Heart left ventricle (tissue), 16 donors: ENCODE data around the gene TANGO2. TPM values are rescaled to one million over a fixed set of nuclear protein-coding genes. Genes with fewer than 3 reads are reported as not detected.

Experiments
- ATAC-seq, 4 donors: fragments of 200-7000 bp; cut with Tn5 transposase; one replicate each; pipeline ENCODE4 v1.9.1; 2020 to 2022; ENCODE audit warnings: moderate library complexity in 4 of 4, mild to moderate bottlenecking in 3 of 4, moderate number of reproducible peaks in 1 of 4
- DNase-seq, 5 donors: peaks; one replicate each; pipeline ENCODE4 v3.0.0-alpha.2; 2020
- H3K27ac ChIP-seq, 12 donors: fragments of 200-600 bp; sonication (generic) in 4 of 12; one replicate each; pipeline versions ENCODE4 v1.5.0 to v1.8.0; 2016 to 2022; ENCODE audit warnings: mild to moderate bottlenecking in 2 of 12
- H3K27me3 ChIP-seq, 9 donors: fragments of 200-600 bp; sonication (generic) in 2 of 9; one replicate each; pipeline versions ENCODE4 v1.5.1 to v1.8.0; 2016 to 2022; ENCODE audit warnings: mild to moderate bottlenecking in 3 of 9
- H3K36me3 ChIP-seq, 9 donors: fragments of 200-600 bp; sonication (generic) in 2 of 9; one replicate each; pipeline versions ENCODE4 v1.5.0 to v1.8.0; 2018 to 2022; ENCODE audit warnings: mild to moderate bottlenecking in 2 of 9
- H3K4me1 ChIP-seq, 12 donors: fragments of 200-600 bp; sonication (generic) in 4 of 12; one replicate each; pipeline versions ENCODE4 v1.5.0 to v1.8.0; 2016 to 2022; ENCODE audit warnings: mild to moderate bottlenecking in 3 of 12
- H3K4me3 ChIP-seq, 12 donors: fragments of 200-600 bp; sonication (generic) in 4 of 12; one replicate each; pipeline versions ENCODE4 v1.5.0 to v1.8.0; 2017 to 2022; ENCODE audit warnings: mild to moderate bottlenecking in 9 of 12, moderate library complexity in 4 of 12
- H3K9me3 ChIP-seq, 12 donors: fragments of 200-600 bp; sonication (generic) in 4 of 12; one replicate each; pipeline versions ENCODE4 v1.5.0 to v1.8.0; 2016 to 2022; ENCODE audit warnings: mild to moderate bottlenecking in 1 of 12
- POLR2A ChIP-seq, 2 donors: fragments of 450-650 bp; IDR thresholded peaks; one replicate each; pipeline ENCODE4 v1.6.1; 2017; ENCODE audit warnings: antibody characterized with exemption in 2 of 2, mild to moderate bottlenecking in 2 of 2, moderate library complexity in 2 of 2
- WGBS, 4 donors: extraction: QIAGEN DNeasy Blood & Tissue Kit in 2 of 4; methylation state at CpG; one replicate each; pipeline versions ENCODE4 v1.1.5 to v1.1.7; 2013 to 2018; 5-methylcytosine and 5-hydroxymethylcytosine counted together
- intact Hi-C, 10 donors: fragments of 100-400 bp; cut with DNase I; formaldehyde crosslinking; loops; one replicate each; pipeline versions ENCODE4 v1.11.1 to v1.14.2; 2022
- polyA plus RNA-seq, 2 donors: library from polyadenylated mRNA; stranded (reverse); fragments of 200-250 nt; gene quantifications; one replicate each; pipeline ENCODE4 v1.2.3, GENCODE V29; 2013
- total RNA-seq, 9 donors: library from RNA; depleted of rRNA in 2 of 9; stranded (reverse); fragments of >200 nt in 2 of 9; fragmentation: NEBNext Ultra II Directional in 3 of 9; extraction: Animal tissue kit (Norgen Biotek cat#: 25700) in 3 of 9; gene quantifications; one replicate each; pipeline versions ENCODE4 v1.1.0 to v1.2.4, GENCODE V29; 2016 to 2023
- TF ChIP-seq, protein P1 (sequence below), 12 donors: fragments of 200-600 bp; sonication (generic) in 4 of 12; IDR thresholded peaks; one replicate each; pipeline versions ENCODE4 v1.5.0 to v1.8.0; 2018 to 2022; ENCODE audit warnings: antibody characterized with exemption in 12 of 12, mild to moderate bottlenecking in 5 of 12
- donor health status: ischemic (EF 13 %, LVEDD 7.1; RV severe dilation, severe dysfunction).
- donor health status: healthy with polysubstance abuse.
- donor health status: DM: no; HTN: yes; CAD: no.
- donor health status: DM: no; HTN: no; CAD: no.
- donor health status: ischemic (EF 25% LVEDD 6.9; RV normal size, moderate dysfunction).
- donor health status: ischemic (EF 25% LVEDD 5.7; RV mildly dilated, moderate dysfunction).
- donor health status: healthy.
- donor health status: DM: yes; HTN: yes; CAD: no.
- donor health status: ischemic (EF 35%, LVEDD 5.7; RV mildly dilated, moderate dysfunction).
- donor health status: nonischemic (EF 11% LVEDD 7.7; RV severe dilation, severe dysfunction).
- donor health status: DM: yes; HTN: yes; CAD: no.
- donor health status: PGD.
- donor health status: ischemic (EF 29% LVEDD 5.4; RV normal size, mild dysfunction).
- donor health status: nonischemic (EF 23%, LVEDD 6.1; RV moderate dilation, normal function).

The TANGO2 gene
- total and polyA plus RNA-seq, 11 donors = 51.3 to 341 (median 63.0) TPM

DNA sequence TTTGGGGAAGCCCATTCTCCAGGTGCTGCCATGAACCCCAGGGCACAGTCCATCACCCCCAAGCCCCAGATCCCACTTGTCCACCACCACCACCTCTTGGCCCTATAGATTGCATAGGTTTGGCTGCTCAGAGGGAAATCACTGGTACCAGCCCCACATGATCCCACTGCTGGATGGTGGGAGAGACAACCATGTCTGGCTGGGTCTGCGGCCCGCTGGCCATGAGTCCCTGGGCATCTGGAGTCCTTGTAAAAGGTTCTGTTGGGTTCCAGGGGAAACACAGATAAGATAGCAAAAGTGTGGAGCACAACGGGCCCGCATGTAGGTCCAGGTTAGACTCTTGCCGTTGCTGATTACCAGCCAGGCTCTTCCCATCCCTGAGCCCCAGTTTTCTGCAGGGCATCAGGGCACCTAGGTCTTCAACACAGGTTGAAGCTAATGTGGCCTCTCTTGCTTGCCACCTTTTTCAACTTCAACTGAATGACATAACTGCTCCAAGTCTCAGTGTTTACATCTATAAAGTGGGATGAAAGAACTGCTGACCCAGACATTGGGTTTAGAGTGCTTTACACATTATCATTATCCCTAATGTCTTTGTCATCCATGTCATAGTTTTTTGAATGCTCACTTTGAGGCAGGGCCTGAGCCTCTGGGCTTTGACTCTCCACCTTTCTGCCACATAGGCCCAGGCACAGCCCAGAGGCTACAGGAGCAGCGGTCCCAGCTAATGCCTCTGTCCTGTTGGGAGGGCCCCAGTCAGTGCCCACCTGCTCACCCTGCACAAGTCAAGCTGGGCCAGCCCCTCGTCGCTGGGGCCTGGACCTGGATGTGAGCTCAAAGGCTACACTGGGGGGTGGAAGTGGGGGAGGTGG is 1.0 kb upstream of the TANGO2 start:
- intact Hi-C loops = loop anchor here in 4 of 10 donors (5.0 to 10.0 kb wide), 4 partner anchors 62 to 112 kb away; partner anchors contain the start of genes DGCR8 (in 3 of the 4), RANBP1 (in 2 of the 4), TRMT2A (in 2 of the 4) and ZDHHC8 (in 1 of the 4)

GRCh38 chr22:20021196-20022181 is 579 bp downstream of the TANGO2 start:
- intact Hi-C loops = loop anchor here in 4 of 10 donors (5.0 to 10.0 kb wide), 3 partner anchors 61 to 93 kb away; partner anchors contain the start of genes DGCR8 (in 3 of the 4), RANBP1 (in 2 of the 4) and TRMT2A (in 2 of the 4)
- H3K9me3 ChIP-seq = no peaks in the 10 kb centered on the region
- 3 to 5% (median 4%) methylated on average over 14 to 36 of the region's 36 CpGs for WGBS, 4 donors

More for the DNA sequence above, 1.0 kb upstream of the TANGO2 start:
- ATAC-seq (no peak), DNase-seq (peak in 3 of 5 donors; percentile 24 to 52 (median 24))
- peaks cover 0 to 18% (median 0%) of the 10 kb centered on the region in 9 donors for H3K27me3 ChIP-seq
- peaks cover 0 to 10% (median 0%) of the 10 kb centered on the region in 9 donors for H3K36me3 ChIP-seq
- H3K27ac ChIP-seq = peak overlapping the region in 10 of 12 donors; percentile 67 to 99 (median 94)
- H3K9me3 ChIP-seq = no peaks in the 10 kb centered on the region
- H3K4me1 ChIP-seq = peaks cover 13 to 65% (median 41%) of the 10 kb centered on the region in 12 donors
- 77 to 82% (median 80%) methylated on average over 8 of the region's 8 CpGs for WGBS, 4 donors
- TF ChIP-seq, protein P1, sequence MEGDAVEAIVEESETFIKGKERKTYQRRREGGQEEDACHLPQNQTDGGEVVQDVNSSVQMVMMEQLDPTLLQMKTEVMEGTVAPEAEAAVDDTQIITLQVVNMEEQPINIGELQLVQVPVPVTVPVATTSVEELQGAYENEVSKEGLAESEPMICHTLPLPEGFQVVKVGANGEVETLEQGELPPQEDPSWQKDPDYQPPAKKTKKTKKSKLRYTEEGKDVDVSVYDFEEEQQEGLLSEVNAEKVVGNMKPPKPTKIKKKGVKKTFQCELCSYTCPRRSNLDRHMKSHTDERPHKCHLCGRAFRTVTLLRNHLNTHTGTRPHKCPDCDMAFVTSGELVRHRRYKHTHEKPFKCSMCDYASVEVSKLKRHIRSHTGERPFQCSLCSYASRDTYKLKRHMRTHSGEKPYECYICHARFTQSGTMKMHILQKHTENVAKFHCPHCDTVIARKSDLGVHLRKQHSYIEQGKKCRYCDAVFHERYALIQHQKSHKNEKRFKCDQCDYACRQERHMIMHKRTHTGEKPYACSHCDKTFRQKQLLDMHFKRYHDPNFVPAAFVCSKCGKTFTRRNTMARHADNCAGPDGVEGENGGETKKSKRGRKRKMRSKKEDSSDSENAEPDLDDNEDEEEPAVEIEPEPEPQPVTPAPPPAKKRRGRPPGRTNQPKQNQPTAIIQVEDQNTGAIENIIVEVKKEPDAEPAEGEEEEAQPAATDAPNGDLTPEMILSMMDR (IDR thresholded peaks at IDR 0.05) = no peak
- TF ChIP-seq POLR2A (IDR thresholded peaks at IDR 0.05) = no peak
- H3K4me3 ChIP-seq = peak overlapping the region in 10 of 12 donors; percentile 51 to 99 (median 96)

DNA sequence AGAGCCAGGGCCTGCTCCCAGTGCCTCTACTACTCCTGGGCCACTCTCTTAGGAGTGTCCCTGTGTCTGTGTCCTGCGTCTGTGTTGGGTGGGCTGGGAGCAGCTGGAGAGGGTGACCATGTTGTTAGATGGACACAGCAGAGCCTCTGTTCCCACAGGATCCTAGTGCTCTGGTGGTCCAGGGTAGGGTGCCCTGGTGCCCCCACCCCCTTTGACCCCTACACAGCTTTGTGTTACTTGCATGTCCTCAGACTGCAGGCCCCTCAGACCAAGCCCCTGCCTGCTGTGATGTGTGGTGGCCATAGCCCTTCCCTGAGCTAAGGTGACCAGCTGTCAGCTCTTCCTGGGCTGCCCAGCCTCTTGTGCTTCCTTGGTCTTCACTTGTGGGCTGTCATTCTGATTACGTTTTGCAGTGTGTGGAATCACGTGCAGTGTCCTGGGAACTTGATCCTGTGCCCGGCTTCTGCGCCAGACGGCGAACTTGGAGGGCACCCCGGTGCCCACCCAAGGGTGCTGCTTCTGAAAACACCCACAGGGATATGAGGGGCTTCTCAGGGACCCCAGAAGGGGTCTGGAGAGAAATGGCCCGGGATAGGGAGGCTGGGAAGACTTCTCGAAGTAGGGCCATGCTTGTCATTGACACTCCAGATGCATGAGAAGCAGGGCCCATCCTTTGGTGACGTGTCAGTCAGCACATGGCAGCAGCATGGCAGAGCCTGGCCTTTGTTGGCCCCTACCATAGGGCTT is 1.5 kb downstream of the TANGO2 start:
- H3K4me1 ChIP-seq = peaks cover 10 to 67% (median 41%) of the 10 kb centered on the region in 12 donors
- WGBS, 4 donors = 50 to 67% (median 61%) methylated on average over 11 of the region's 11 CpGs
- DNase-seq (peak in 3 of 5 donors; percentile 24 to 57 (median 47)), ATAC-seq (peak; percentile 1 to 34 (median 18))
- H3K9me3 ChIP-seq = no peaks in the 10 kb centered on the region
- H3K4me3 ChIP-seq = peak overlapping the region in 10 of 12 donors; percentile 81 to 99 (median 98)
- intact Hi-C loops = loop anchor here in 4 of 10 donors (5.0 to 10.0 kb wide), 3 partner anchors 60 to 92 kb away; partner anchors contain the start of genes DGCR8 (in 3 of the 4), RANBP1 (in 2 of the 4) and TRMT2A (in 2 of the 4)
- H3K27ac ChIP-seq = peak overlapping the region; percentile 81 to 99 (median 95)
- TF ChIP-seq, protein P1 (IDR thresholded peaks at IDR 0.05) = no peak
- TF ChIP-seq POLR2A (IDR thresholded peaks at IDR 0.05) = no peak
- H3K27me3 ChIP-seq = peaks cover 0 to 4% (median 0%) of the 10 kb centered on the region in 9 donors
- H3K36me3 ChIP-seq = peaks cover 0 to 10% (median 0%) of the 10 kb centered on the region in 9 donors

More at GRCh38 chr22:20021196-20022181, 579 bp downstream of the TANGO2 start:
- TF ChIP-seq POLR2A (IDR thresholded peaks at IDR 0.05) = peak in 1 of 2 donors; percentile 70
- TF ChIP-seq, protein P1 (IDR thresholded peaks at IDR 0.05) = no peak
- ATAC-seq = peak; percentile 69 to 85 (median 77)
- DNase-seq = peak; percentile 83 to 93 (median 86)
- H3K4me3 ChIP-seq = peak overlapping the region; percentile 74 to 99 (median 96)
- peaks cover 10 to 67% (median 45%) of the 10 kb centered on the region in 12 donors for H3K4me1 ChIP-seq
- peak overlapping the region; percentile 81 to 99 (median 95) for H3K27ac ChIP-seq
- H3K36me3 ChIP-seq = peaks cover 0 to 10% (median 0%) of the 10 kb centered on the region in 9 donors
- H3K27me3 ChIP-seq = peaks cover 0 to 5% (median 0%) of the 10 kb centered on the region in 9 donors
